GM18526 (cell line): ENCODE measurements around the gene FAAH.

Experiments used
- POLR2A ChIP-seq: IDR thresholded peaks from 3 replicates; pipeline ENCODE4 v1.6.1; 2011; ENCODE audit not compliant: insufficient read length; ENCODE audit errors: extremely low read depth

FAAH gene

GRCh38 chr1:46431695-46432094 is 37.6 kb downstream of the FAAH start:
- no peak for TF ChIP-seq POLR2A

- no peak for TF ChIP-seq POLR2A
Measured at GRCh38 chr1:46432781-46433327, 38.7 kb downstream of the FAAH start.

DNA sequence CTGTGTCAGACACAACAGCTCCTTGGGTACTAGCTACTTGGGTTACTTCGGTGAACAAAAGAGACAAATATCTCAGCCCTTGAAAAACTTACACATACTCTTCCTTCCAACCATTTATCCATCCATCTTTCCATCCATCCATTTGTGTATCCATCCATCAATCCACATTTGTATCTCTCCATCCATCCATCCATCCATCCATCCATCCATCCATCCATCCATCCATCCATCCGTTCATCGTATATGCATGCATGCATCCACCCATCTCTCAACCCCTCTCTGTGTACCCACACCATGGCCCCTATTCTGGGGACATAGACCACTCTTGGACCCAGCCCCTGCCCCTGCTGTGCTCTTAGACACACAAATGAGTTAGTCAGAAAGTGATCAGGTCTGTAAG is 40.2 kb downstream of the FAAH start:
- TF ChIP-seq POLR2A, result no peak

GRCh38 chr1:46436844-46437243 is 42.7 kb downstream of the FAAH start:
- TF ChIP-seq POLR2A, result no peak

GRCh38 chr1:46437723-46438122 is 43.6 kb downstream of the FAAH start:
- TF ChIP-seq POLR2A, result no peak

DNA sequence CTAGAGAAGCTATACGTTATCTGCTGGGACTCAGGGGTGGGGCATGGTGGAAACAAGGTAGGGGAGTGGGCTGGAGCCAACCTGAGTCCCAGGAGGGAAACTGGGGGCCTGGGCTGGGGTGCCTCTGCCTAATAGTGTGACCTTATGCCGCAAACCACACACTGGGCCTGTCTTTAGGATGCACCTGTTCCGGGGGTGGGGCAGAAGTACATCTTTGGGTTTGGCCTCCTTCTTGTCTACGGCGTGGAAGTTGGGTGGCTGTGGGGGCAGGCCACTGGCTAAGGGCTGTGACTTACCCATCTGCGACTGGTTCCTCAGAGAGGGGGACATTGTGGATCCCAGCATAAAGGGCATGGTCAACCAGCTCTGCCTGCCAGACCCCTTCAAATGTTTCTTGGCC is 44.2 kb downstream of the FAAH start:
- TF ChIP-seq POLR2A, result no peak

DNA sequence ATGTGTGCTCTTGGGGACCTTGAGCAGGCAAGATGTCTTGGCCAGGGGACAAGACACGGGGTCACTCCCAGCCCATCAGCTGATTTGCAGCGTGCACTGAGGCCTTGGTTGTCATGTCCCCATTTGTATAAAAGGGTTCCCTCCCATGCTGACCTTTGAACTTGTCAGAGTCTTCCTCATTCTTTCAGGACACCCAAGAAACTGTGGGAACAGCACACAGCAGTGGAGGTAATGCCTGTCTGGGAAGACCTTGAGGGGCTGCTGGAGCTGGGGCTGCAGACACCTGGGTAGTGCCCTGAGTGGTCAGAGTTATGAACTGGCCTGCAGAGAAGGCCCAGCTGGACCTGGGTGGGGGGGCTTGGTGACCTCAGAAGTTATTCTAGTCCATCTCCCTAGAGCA is 46.4 kb downstream of the FAAH start:
- no peak for TF ChIP-seq POLR2A

DNA sequence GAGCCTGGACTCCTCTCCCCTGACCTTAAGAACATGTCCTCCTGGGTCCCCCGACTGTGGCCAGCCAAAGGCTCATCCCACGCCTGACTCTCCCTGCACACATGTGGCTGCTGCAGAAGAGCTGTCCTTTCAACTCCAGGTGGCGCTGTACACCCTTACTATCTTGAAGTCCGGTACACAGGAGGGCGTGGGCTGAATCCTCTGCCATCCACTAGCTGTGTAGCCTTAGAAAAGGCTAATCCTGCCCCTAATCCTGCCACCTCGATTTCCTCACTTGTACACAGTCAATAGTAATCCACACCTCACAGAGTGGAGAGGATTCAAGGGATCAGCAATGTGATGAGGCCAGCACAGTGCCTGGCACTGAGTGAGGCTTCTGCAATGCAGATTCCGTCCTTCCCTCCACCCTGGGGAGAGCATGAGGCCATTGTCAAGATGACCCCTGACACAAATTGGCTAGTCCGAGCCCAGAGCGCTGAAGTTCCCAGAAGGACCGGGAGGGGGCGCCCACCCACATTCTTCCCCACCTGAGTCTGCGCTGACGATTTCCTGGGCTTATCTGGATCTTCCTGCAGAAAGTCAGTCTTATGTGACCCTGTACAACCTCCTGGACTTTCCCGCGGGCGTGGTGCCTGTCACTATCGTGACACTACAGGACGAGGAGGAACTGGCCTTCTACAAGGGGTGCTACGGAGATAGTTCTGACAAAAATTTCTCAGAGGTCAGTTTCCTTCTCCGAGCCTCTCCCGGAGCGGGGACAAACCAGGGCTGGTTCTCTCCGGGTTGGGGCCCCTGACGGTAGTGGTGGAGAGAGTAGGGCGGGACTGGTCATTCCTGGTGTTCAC is 48.4 kb downstream of the FAAH start:
- no peak for TF ChIP-seq POLR2A

GRCh38 chr1:46444466-46444865 is 50.3 kb downstream of the FAAH start:
- TF ChIP-seq POLR2A, result no peak

DNA sequence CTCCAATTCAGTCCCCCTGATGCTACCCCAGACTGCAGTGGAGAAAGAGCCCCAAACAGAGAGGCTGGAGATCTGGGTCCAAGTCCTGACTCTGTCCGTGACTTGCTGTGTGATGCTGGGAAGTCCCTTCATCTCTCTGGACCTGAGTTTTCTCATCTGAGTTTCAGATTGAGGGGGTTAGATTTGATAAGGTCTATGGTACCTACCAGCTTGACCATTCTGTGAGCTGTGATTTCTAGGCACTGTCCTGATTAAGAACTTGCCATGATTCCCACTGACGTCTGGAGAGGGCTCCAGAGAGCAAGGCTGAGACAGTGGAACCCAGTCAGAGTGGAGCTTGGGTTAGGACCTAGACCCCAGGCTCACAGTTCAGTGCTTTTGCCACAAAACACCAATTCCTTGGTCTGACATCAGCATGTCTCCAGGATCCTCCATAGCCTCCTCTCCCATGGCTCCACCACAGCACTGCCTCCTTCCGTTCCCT is 51.7 kb downstream of the FAAH start:
- TF ChIP-seq POLR2A, result no peak

DNA sequence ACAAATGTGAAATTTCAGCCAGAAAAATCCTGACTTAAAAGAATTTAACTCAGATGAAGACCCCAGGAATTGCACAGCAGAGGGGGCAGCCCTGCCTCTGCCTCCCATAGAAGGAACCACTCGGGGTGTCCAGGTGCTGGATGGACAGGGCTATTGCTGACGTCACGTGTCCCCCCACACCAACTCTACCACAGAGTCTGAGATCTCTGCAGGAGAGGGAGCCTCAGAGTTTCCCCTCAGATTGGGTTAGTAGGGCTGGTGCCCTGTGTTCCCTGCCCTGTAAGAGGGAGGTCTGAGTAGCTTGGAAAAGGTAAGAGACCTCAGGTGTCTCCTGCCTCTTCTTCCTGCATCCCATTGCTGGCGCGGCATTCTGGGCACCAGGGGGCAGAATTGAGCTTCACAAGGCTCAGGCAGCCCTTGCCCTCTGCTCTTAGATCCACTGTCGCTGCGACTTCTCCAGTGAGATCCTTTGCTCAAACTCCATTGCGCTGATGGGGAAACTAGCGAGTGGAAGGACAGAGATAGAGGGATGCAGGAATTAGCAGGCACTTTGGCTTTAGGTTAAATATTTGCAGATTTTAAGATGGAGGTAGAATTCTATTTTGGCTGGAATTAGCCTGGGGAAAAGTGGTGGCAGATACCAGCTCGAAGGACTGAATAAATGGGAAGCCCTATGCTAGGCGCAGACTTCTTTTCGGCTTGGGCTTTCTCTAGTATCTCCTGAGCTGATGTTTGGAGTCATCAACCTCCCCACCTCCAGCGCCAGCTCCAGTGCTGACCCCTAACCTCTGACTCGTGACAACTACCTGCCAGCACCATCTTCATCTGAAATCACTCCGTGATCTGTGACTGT is 52.8 kb downstream of the FAAH start:
- TF ChIP-seq POLR2A, result no peak

- no peak for TF ChIP-seq POLR2A
Measured at GRCh38 chr1:46447499-46448108, 53.5 kb downstream of the FAAH start.

GRCh38 chr1:46448109-46448911 is 54.2 kb downstream of the FAAH start:
- TF ChIP-seq POLR2A, result no peak

- TF ChIP-seq POLR2A, result no peak
Measured at GRCh38 chr1:46449223-46450159, 55.4 kb downstream of the FAAH start.

DNA sequence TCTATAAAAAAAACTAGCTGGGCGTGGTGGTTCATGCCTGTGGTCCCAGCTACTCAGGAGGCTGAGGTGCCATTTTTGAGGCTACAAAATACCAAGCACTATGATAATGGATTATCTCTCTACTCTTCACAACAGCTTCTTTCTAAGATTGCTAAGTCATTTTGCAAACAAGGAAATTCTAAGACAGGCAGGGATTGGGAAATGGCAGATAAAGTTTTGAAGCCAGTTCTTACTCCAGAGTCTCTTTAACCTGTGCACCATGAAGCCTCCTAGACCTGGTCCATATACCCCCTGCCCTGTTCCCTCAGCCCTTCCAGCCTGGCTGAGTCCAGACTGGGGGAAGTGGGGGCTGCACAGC is 56.0 kb downstream of the FAAH start:
- no peak for TF ChIP-seq POLR2A
